IMR-90 (cell line): Measurements from ENCODE around the gene MOB3A. TPM values are rescaled to one million over a fixed set of nuclear protein-coding genes. Genes with fewer than 3 reads are reported as not detected.

ENCODE experiments used
- ATAC-seq: fragments of 200-7000 bp; cut with Tn5 transposase; 2 replicates; pipeline ENCODE4 v1.9.1; 2020; ENCODE audit warnings: low read depth, mild to moderate bottlenecking, moderate library complexity
- BruUV-seq: library from RNA; stranded (reverse); fragments of 400-500 nt; replicated peaks from 2 replicates; lab custom pipeline; 2021; lab: Mats Ljungman, UMichigan
- CTCF ChIA-PET: fragments of 300-600 bp; formaldehyde crosslinking; extraction: SDS; loops from one replicate; lab custom pipeline; 2021; ENCODE audit warnings: antibody characterized with exemption; lab: Yijun Ruan, JAX
- POLR2A ChIA-PET: fragments of 300-600 bp; sonication (Branson Sonifier 250); formaldehyde crosslinking; loops from one replicate; lab custom pipeline; 2022; ENCODE audit warnings: antibody characterized with exemption; ENCODE audit not compliant: unreplicated experiment; lab: Charles Lee
- DNase-seq: peaks from one replicate; pipeline ENCODE4 v3.0.0; 2013
- H2AFZ ChIP-seq: replicated peaks from 2 replicates; pipeline ENCODE3; 2013; ENCODE audit warnings: low read length, mild to moderate bottlenecking; ENCODE audit not compliant: poor library complexity
- H2AK5ac ChIP-seq: 2 replicates; pipeline ENCODE4 v1.6.1; 2013; ENCODE audit warnings: low read depth, low read length, inconsistent platforms
- H2AK9ac ChIP-seq: replicated peaks from 2 replicates; pipeline ENCODE3; 2013; ENCODE audit warnings: mild to moderate bottlenecking, low read depth, low read length, moderate library complexity; ENCODE audit not compliant: poor library complexity
- H2BK120ac ChIP-seq: 2 replicates; pipeline ENCODE4 v1.6.1; 2013; ENCODE audit warnings: low read depth, low read length, inconsistent platforms
- H2BK15ac ChIP-seq: 3 replicates; pipeline ENCODE4 v1.6.1; 2013; ENCODE audit warnings: low read depth, low read length, inconsistent platforms
- H2BK20ac ChIP-seq: 2 replicates; pipeline ENCODE4 v1.6.1; 2013; ENCODE audit warnings: low read depth, mild to moderate bottlenecking, inconsistent platforms, low read length, moderate library complexity
- H2BK5ac ChIP-seq: 2 replicates; pipeline ENCODE4 v1.6.1; 2013; ENCODE audit warnings: mild to moderate bottlenecking, low read depth, low read length, inconsistent platforms; ENCODE audit not compliant: poor library complexity, severe bottlenecking
- H3K14ac ChIP-seq: replicated peaks from 2 replicates; pipeline ENCODE4 v1.6.1; 2013; ENCODE audit warnings: low read depth, low read length, inconsistent platforms
- H3K18ac ChIP-seq: 2 replicates; pipeline ENCODE4 v1.6.1; 2013; ENCODE audit warnings: low read depth, low read length, control low read depth
- H3K23ac ChIP-seq: 2 replicates; pipeline ENCODE4 v1.6.1; 2013; ENCODE audit warnings: low read depth, low read length, inconsistent platforms
- H3K27ac ChIP-seq: 2 replicates; pipeline ENCODE4 v1.5.1; 2013; ENCODE audit warnings: mild to moderate bottlenecking, control low read depth, low read length; ENCODE audit not compliant: insufficient read depth
- H3K27me3 ChIP-seq: 2 replicates; pipeline ENCODE4 v1.6.1; 2013; ENCODE audit warnings: low read length; ENCODE audit not compliant: control insufficient read depth, insufficient read depth
- H3K36me3 ChIP-seq: 2 replicates; pipeline ENCODE4 v1.6.1; 2013; ENCODE audit warnings: low read length, mixed read lengths; ENCODE audit not compliant: control insufficient read depth, insufficient read depth
- H3K4ac ChIP-seq: 2 replicates; pipeline ENCODE4 v1.6.1; 2013; ENCODE audit warnings: low read depth, low read length, inconsistent platforms
- H3K4me1 ChIP-seq: 2 replicates; pipeline ENCODE4 v1.6.1; 2013; ENCODE audit warnings: low read length, mixed read lengths; ENCODE audit not compliant: control insufficient read depth, insufficient read depth
- H3K4me2 ChIP-seq: 2 replicates; pipeline ENCODE4 v1.6.1; 2013; ENCODE audit warnings: low read depth, mild to moderate bottlenecking, control low read depth, low read length, moderate library complexity
- H3K4me3 ChIP-seq: 2 replicates; pipeline ENCODE4 v1.5.1; 2013; ENCODE audit warnings: low read depth, mild to moderate bottlenecking, control low read depth, low read length, moderate library complexity; ENCODE audit not compliant: insufficient read depth
- H3K56ac ChIP-seq: 2 replicates; pipeline ENCODE4 v1.6.1; 2013; ENCODE audit warnings: low read length, inconsistent platforms; ENCODE audit not compliant: insufficient read depth; ENCODE audit errors: extremely low read depth
- H3K79me1 ChIP-seq, 2 experiments: 2 replicates each; pipeline ENCODE4 v1.6.1; 2013; ENCODE audit warnings: low read length in 2 of 2, inconsistent platforms in 1 of 2, low read depth in 1 of 2
- H3K9ac ChIP-seq: 2 replicates; pipeline ENCODE4 v1.6.1; 2013; ENCODE audit warnings: low read depth, low read length, control low read depth
- H3K9me1 ChIP-seq: 2 replicates; pipeline ENCODE4 v1.6.1; 2013; ENCODE audit warnings: low read length, inconsistent platforms; ENCODE audit not compliant: insufficient read depth
- H3K9me3 ChIP-seq: 2 replicates; pipeline ENCODE4 v1.6.1; 2013; ENCODE audit warnings: low read length; ENCODE audit not compliant: control insufficient read depth, insufficient read depth
- H4K20me1 ChIP-seq: 2 replicates; pipeline ENCODE4 v1.6.1; 2013; ENCODE audit warnings: low read length, inconsistent platforms; ENCODE audit not compliant: insufficient read depth
- H4K5ac ChIP-seq: 2 replicates; pipeline ENCODE4 v1.6.1; 2013; ENCODE audit warnings: mild to moderate bottlenecking, low read depth, low read length, control low read depth
- H4K8ac ChIP-seq, 2 experiments: 2 replicates each; pipeline ENCODE4 v1.6.1; 2013; ENCODE audit warnings: low read depth in 2 of 2, low read length in 2 of 2, control low read depth in 1 of 2, inconsistent platforms in 1 of 2
- H4K91ac ChIP-seq: 2 replicates; pipeline ENCODE4 v1.6.1; 2013; ENCODE audit warnings: low read depth, low read length, inconsistent platforms; ENCODE audit not compliant: insufficient read depth
- BHLHE40 ChIP-seq: fragments of 150-350 bp; IDR thresholded peaks from 2 replicates; pipeline ENCODE4 v1.6.1; 2016; ENCODE audit warnings: mild to moderate bottlenecking, low read depth, low read length
- CEBPB ChIP-seq: IDR thresholded peaks from 2 replicates; pipeline ENCODE4 v1.6.1; 2012; ENCODE audit warnings: low read depth, low read length, improper control_type of control experiment
- CHD1 ChIP-seq: IDR thresholded peaks from 2 replicates; pipeline ENCODE4 v1.6.1; 2012; ENCODE audit warnings: low read depth, low read length, improper control_type of control experiment
- CTCF ChIP-seq: conservative IDR thresholded peaks from 2 replicates; pipeline ENCODE4 v1.5.1; 2012; ENCODE audit warnings: mild to moderate bottlenecking, low read depth, low read length, improper control_type of control experiment
- ELK1 ChIP-seq: fragments of 150-350 bp; IDR thresholded peaks from 2 replicates; pipeline ENCODE4 v1.6.1; 2016; ENCODE audit warnings: low read depth, mild to moderate bottlenecking, low read length, moderate library complexity, borderline replicate concordance
- FOS ChIP-seq: fragments of 150-350 bp; IDR thresholded peaks from 2 replicates; pipeline ENCODE4 v1.6.1; 2016; ENCODE audit warnings: low read depth, low read length
- MAZ ChIP-seq: IDR thresholded peaks from 2 replicates; pipeline ENCODE4 v1.6.1; 2012; ENCODE audit warnings: low read depth, mild to moderate bottlenecking, low read length, improper control_type of control experiment, moderate library complexity, borderline replicate concordance
- MXI1 ChIP-seq: IDR thresholded peaks from 2 replicates; pipeline ENCODE4 v1.6.1; 2012; ENCODE audit warnings: low read depth, mild to moderate bottlenecking, low read length, moderate library complexity, borderline replicate concordance
- NFE2L2 ChIP-seq: fragments of 150-350 bp; IDR thresholded peaks from 2 replicates; pipeline ENCODE4 v1.6.1; 2016; ENCODE audit warnings: low read depth, mild to moderate bottlenecking, low read length
- POLR2A ChIP-seq: IDR thresholded peaks from 2 replicates; pipeline ENCODE4 v1.6.1; 2012; ENCODE audit warnings: mild to moderate bottlenecking, low read depth, low read length
- RAD21 ChIP-seq: IDR thresholded peaks from 2 replicates; pipeline ENCODE4 v1.6.1; 2012; ENCODE audit warnings: low read length, improper control_type of control experiment
- RCOR1 ChIP-seq: IDR thresholded peaks from 2 replicates; pipeline ENCODE4 v1.6.1; 2012; ENCODE audit warnings: mild to moderate bottlenecking, low read length, improper control_type of control experiment; ENCODE audit not compliant: insufficient replicate concordance
- RFX5 ChIP-seq: IDR thresholded peaks from 2 replicates; pipeline ENCODE4 v1.8.0; 2012; ENCODE audit warnings: low read depth, mild to moderate bottlenecking, low read length, moderate library complexity
- SMC3 ChIP-seq: fragments of 150-350 bp; IDR thresholded peaks from 2 replicates; pipeline ENCODE4 v1.6.1; 2016; ENCODE audit warnings: low read depth, mild to moderate bottlenecking, antibody characterized with exemption, low read length, moderate library complexity
- USF2 ChIP-seq: fragments of 150-350 bp; IDR thresholded peaks from 2 replicates; pipeline ENCODE4 v1.6.1; 2017; ENCODE audit warnings: mild to moderate bottlenecking, antibody characterized with exemption, low read length, low read depth
- WGBS, 2 experiments: methylation state at CpG; one replicate each; pipeline versions ENCODE4 v1.1.5 to v1.1.7; 2013; ENCODE audit warnings: missing lambda C conversion rate in 2 of 2; ENCODE audit not compliant: insufficient read length in 1 of 2; ENCODE audit errors: extremely low coverage in 2 of 2; 5-methylcytosine and 5-hydroxymethylcytosine counted together
- dilution Hi-C: fragments of 300-500 bp; cut with HindIII; formaldehyde crosslinking; loops from one replicate; pipeline ENCODE4 v1.14.3; 2018; ENCODE audit warnings: low sequenced_read_pairs; ENCODE audit not compliant: unreplicated experiment
- in situ Hi-C: fragments of 300-500 bp; cut with MboI; formaldehyde crosslinking; loops from 3 replicates; pipeline ENCODE4 v1.14.3; 2019; ENCODE audit warnings: low sequenced_read_pairs, inconsistent platforms, mixed read lengths
- intact Hi-C: fragments of 100-400 bp; cut with micrococcal nuclease; formaldehyde crosslinking; loops from 2 replicates; pipeline ENCODE4 v1.10.0; 2022
- polyA plus RNA-seq, 3 experiments: library from polyadenylated mRNA; depleted of rRNA; stranded (reverse); fragments of >200 nt; gene quantifications; 2 replicates each; pipeline ENCODE4 v1.2.3, GENCODE V29; 2012; ENCODE audit warnings: low replicate concordance in 1 of 3
- total RNA-seq: library from RNA; depleted of rRNA; stranded (reverse); fragments of >200 nt; gene quantifications from 2 replicates; pipeline ENCODE4 v1.2.3, GENCODE V29; 2012

Gene MOB3A
- total and polyA plus RNA-seq, 2 of the 4 experiments (the other 2 are of a cell fraction): 9.3 to 26.5 TPM

- no peak for TF ChIP-seq USF2
- no peak for TF ChIP-seq BHLHE40
- TF ChIP-seq CTCF: no peak
- TF ChIP-seq ELK1: no peak
- TF ChIP-seq MXI1: no peak
- TF ChIP-seq MAZ: no peak
- TF ChIP-seq SMC3: no peak
- no peak for TF ChIP-seq CEBPB
- no peak for TF ChIP-seq CHD1
- TF ChIP-seq FOS: no peak
- TF ChIP-seq RFX5: no peak
- no peak for TF ChIP-seq NFE2L2
- no peak for TF ChIP-seq RAD21
- TF ChIP-seq RCOR1: no peak
- no peak for TF ChIP-seq POLR2A
- H4K20me1 ChIP-seq: peaks cover 3% of the 10 kb centered on the region
- H3K4me1 ChIP-seq: peaks cover 14% of the 10 kb centered on the region
- H2BK120ac ChIP-seq: no peak overlapping the region
- peaks cover 7% of the 10 kb centered on the region for H3K9me3 ChIP-seq
- H3K4me3 ChIP-seq: no peak overlapping the region
- H3K9ac ChIP-seq: no peak overlapping the region
- ChIA-PET CTCF (no interaction called here), POLR2A (no interaction called here)
- H2AK5ac ChIP-seq: no peak overlapping the region
- no peak overlapping the region for H4K8ac ChIP-seq
- H3K4me2 ChIP-seq: no peak overlapping the region
- BruUV-seq: no TSS peak
- H3K9me1 ChIP-seq: 0 out of 2 replicates have a peak, but pooled peaks cover 4% of the 10 kb centered on the region
- H2AFZ ChIP-seq: no peak overlapping the region
- no peak overlapping the region for H3K56ac ChIP-seq
- no peak overlapping the region for H4K91ac ChIP-seq
- H3K27ac ChIP-seq: no peak overlapping the region
- in situ Hi-C loops: no loop called here
- ATAC-seq (no peak), DNase-seq (no peak)
- H3K14ac ChIP-seq: no peak overlapping the region
- intact Hi-C loops: no loop called here
- H3K27me3 ChIP-seq: no peaks in the 10 kb centered on the region
- no peak overlapping the region for H2BK15ac ChIP-seq
- no peak overlapping the region for H3K23ac ChIP-seq
- H3K79me1 ChIP-seq: peaks cover 5 to 13% of the 10 kb centered on the region in 2 experiments; a peak in 2 of 4 replicates
- H3K18ac ChIP-seq: no peak overlapping the region
- no peak overlapping the region for H2BK5ac ChIP-seq
- no peak overlapping the region for H2AK9ac ChIP-seq
- H3K36me3 ChIP-seq: peaks cover 38% of the 10 kb centered on the region
- H2BK20ac ChIP-seq: no peak overlapping the region
- no peak overlapping the region for H3K4ac ChIP-seq
- dilution Hi-C loops: no loop called here
- H4K5ac ChIP-seq: no peak overlapping the region
- WGBS, 2 experiments: 87% methylated on average over 22 of the region's 44 CpGs; no CpG with 5 or more reads in 1 of the 2 experiments
Observed at GRCh38 chr19:2038284-2039088, 57.6 kb downstream of the MOB3A start.
